Astrocyte (in vitro differentiated cells and primary cell): Measurements from ENCODE around the gene NPR2. TPM values are rescaled to one million over a fixed set of nuclear protein-coding genes. Genes with fewer than 3 reads are reported as not detected.

Experiments
- DNase-seq: peaks from one replicate; pipeline ENCODE4 v3.0.0-alpha.2; 2010; ENCODE audit warnings: low read depth
- FAIRE-seq: peaks from 2 replicates; lab custom pipeline; 2011; peaks lifted over from hg19 to GRCh38; lab: Jason Lieb, UNC
- H2AFZ ChIP-seq: 2 replicates; pipeline ENCODE4 v1.6.0; 2012; ENCODE audit warnings: low read depth, low read length, inconsistent platforms
- H3K27ac ChIP-seq: 2 replicates; pipeline ENCODE4 v1.5.1; 2011; ENCODE audit warnings: low read depth, low read length, inconsistent platforms
- H3K27me3 ChIP-seq: 2 replicates; pipeline ENCODE4 v1.6.0; 2011; ENCODE audit warnings: low read length, inconsistent platforms; ENCODE audit not compliant: insufficient read depth
- H3K36me3 ChIP-seq: 2 replicates; pipeline ENCODE4 v1.5.1; 2011; ENCODE audit warnings: low read length, inconsistent platforms; ENCODE audit not compliant: insufficient read depth
- H3K4me1 ChIP-seq: 2 replicates; pipeline ENCODE4 v1.5.1; 2011; ENCODE audit warnings: low read length, inconsistent platforms; ENCODE audit not compliant: insufficient read depth
- H3K4me2 ChIP-seq: 2 replicates; pipeline ENCODE4 v1.6.0; 2012; ENCODE audit warnings: low read length, inconsistent platforms
- H3K4me3 ChIP-seq: 2 replicates; pipeline ENCODE4 v1.5.1; 2011; ENCODE audit warnings: low read depth, mild to moderate bottlenecking, low read length, inconsistent platforms; ENCODE audit not compliant: insufficient read depth
- H3K79me2 ChIP-seq: 2 replicates; pipeline ENCODE4 v1.6.0; 2012; ENCODE audit warnings: mild to moderate bottlenecking, low read length, inconsistent platforms; ENCODE audit not compliant: insufficient read depth
- H3K9ac ChIP-seq: 2 replicates; pipeline ENCODE4 v1.6.0; 2012; ENCODE audit warnings: mild to moderate bottlenecking, low read length, inconsistent platforms
- H3K9me3 ChIP-seq: 2 replicates; pipeline ENCODE4 v1.5.1; 2012; ENCODE audit warnings: low read depth, mild to moderate bottlenecking, low read length, inconsistent platforms; ENCODE audit not compliant: insufficient read depth
- H4K20me1 ChIP-seq: 2 replicates; pipeline ENCODE4 v1.6.0; 2012; ENCODE audit warnings: low read length, inconsistent platforms; ENCODE audit not compliant: insufficient read depth
- H3K27ac Mint-ChIP-seq: one replicate; pipeline ENCODE4 v1.8.0; 2021; ENCODE audit warnings: mild to moderate bottlenecking, mixed read lengths; ENCODE audit not compliant: unreplicated experiment
- H3K27me3 Mint-ChIP-seq: one replicate; pipeline ENCODE4 v1.8.0; 2021; ENCODE audit warnings: low read depth, mixed read lengths; ENCODE audit not compliant: unreplicated experiment
- H3K36me3 Mint-ChIP-seq: one replicate; pipeline ENCODE4 v1.8.0; 2021; ENCODE audit warnings: low read depth, mixed read lengths; ENCODE audit not compliant: unreplicated experiment
- H3K4me1 Mint-ChIP-seq: one replicate; pipeline ENCODE4 v1.8.0; 2021; ENCODE audit warnings: low read depth, mixed read lengths; ENCODE audit not compliant: unreplicated experiment
- H3K4me3 Mint-ChIP-seq: one replicate; pipeline ENCODE4 v1.8.0; 2021; ENCODE audit warnings: mild to moderate bottlenecking, moderate library complexity, mixed read lengths; ENCODE audit not compliant: unreplicated experiment
- H3K9me3 Mint-ChIP-seq: one replicate; pipeline ENCODE4 v1.8.0; 2021; ENCODE audit warnings: mild to moderate bottlenecking, mixed read lengths; ENCODE audit not compliant: unreplicated experiment
- EZH2 ChIP-seq: IDR thresholded peaks from 2 replicates; pipeline ENCODE4 v1.6.1; 2012; ENCODE audit warnings: mild to moderate bottlenecking, low read length, inconsistent platforms; ENCODE audit not compliant: insufficient read depth
- total RNA-seq: library from RNA; stranded (reverse); gene quantifications from 2 replicates; pipeline ENCODE4 v1.2.1, GENCODE V29; 2021
- TF ChIP-seq, protein P1 (sequence below): IDR thresholded peaks from 2 replicates; pipeline ENCODE4 v1.5.1; 2011; ENCODE audit warnings: low read depth, mild to moderate bottlenecking, inconsistent platforms, low read length, moderate library complexity; ENCODE audit not compliant: insufficient read depth

Gene NPR2
- total RNA-seq, 1 donor from 2014 or later: 24.6 TPM

DNA sequence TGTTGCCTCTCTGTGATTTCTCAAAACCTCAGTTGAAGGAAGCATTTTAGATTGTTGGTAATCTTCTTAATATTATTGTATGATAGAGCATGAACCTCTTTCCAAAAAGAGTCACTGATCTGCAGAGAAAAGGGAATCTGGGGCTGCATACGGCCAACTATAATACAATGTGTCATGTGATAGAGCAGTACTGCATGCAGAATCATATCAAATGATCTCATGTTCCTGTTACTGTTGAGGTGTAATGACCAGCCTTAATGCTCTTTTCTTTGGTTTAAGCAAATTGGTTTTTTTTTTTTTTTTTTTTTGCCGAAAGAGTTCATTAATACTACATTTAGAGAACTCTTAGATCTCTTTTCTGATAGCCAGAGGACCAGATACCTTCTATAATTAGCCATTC is 24.4 kb upstream of the NPR2 start:
- H3K79me2 ChIP-seq: no peaks in the 10 kb centered on the region
- DNase-seq (no peak), FAIRE-seq (no peak)
- H3K27me3 Mint-ChIP-seq: no peaks in the 10 kb centered on the region
- no peak overlapping the region for H3K9ac ChIP-seq
- no peak overlapping the region for H2AFZ ChIP-seq
- no peak overlapping the region for H3K27ac ChIP-seq
- TF ChIP-seq EZH2: no peak
- no peak overlapping the region for H3K4me2 ChIP-seq
- no peaks in the 10 kb centered on the region for H3K36me3 Mint-ChIP-seq
- H3K9me3 ChIP-seq: no peaks in the 10 kb centered on the region
- H3K4me1 ChIP-seq: no peaks in the 10 kb centered on the region
- H3K4me1 Mint-ChIP-seq: no peaks in the 10 kb centered on the region
- H4K20me1 ChIP-seq: no peaks in the 10 kb centered on the region
- H3K4me3 Mint-ChIP-seq: no peak overlapping the region
- H3K9me3 Mint-ChIP-seq: no peaks in the 10 kb centered on the region
- H3K4me3 ChIP-seq: no peak overlapping the region
- H3K27ac Mint-ChIP-seq: no peak overlapping the region
- H3K36me3 ChIP-seq: no peaks in the 10 kb centered on the region
- peaks cover 24% of the 10 kb centered on the region for H3K27me3 ChIP-seq

DNA sequence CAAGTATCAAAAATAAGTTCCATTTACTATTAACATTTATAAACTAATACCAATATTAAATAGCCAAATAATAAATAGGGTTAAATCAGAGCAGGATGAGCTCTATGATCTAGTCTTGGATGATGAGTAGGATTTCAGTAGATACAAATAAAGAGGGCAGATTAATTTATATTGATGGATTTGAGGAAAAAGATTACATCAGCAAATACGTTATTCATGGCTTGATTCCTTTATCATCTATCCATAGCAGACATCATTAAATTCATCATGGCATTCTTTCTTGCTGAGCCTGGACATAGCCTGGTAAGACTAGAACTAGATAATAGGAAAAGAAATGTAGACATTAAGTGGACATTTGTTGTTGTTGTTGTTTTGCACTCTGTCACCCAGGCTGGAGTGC is 23.9 kb upstream of the NPR2 start:
- no peaks in the 10 kb centered on the region for H3K27me3 Mint-ChIP-seq
- Histone ChIP-seq H3K9ac (no peak overlapping the region), H2AFZ (no peak overlapping the region), H3K79me2 (no peaks in the 10 kb centered on the region), H3K27ac (no peak overlapping the region), H3K4me2 (no peak overlapping the region), H3K4me1 (no peaks in the 10 kb centered on the region), H3K4me3 (no peak overlapping the region), H3K9me3 (no peaks in the 10 kb centered on the region), H3K36me3 (no peaks in the 10 kb centered on the region), H4K20me1 (no peaks in the 10 kb centered on the region), H3K27me3 (peaks cover 24% of the 10 kb centered on the region)
- H3K9me3 Mint-ChIP-seq: no peaks in the 10 kb centered on the region
- no peak for FAIRE-seq
- TF ChIP-seq, protein P1, sequence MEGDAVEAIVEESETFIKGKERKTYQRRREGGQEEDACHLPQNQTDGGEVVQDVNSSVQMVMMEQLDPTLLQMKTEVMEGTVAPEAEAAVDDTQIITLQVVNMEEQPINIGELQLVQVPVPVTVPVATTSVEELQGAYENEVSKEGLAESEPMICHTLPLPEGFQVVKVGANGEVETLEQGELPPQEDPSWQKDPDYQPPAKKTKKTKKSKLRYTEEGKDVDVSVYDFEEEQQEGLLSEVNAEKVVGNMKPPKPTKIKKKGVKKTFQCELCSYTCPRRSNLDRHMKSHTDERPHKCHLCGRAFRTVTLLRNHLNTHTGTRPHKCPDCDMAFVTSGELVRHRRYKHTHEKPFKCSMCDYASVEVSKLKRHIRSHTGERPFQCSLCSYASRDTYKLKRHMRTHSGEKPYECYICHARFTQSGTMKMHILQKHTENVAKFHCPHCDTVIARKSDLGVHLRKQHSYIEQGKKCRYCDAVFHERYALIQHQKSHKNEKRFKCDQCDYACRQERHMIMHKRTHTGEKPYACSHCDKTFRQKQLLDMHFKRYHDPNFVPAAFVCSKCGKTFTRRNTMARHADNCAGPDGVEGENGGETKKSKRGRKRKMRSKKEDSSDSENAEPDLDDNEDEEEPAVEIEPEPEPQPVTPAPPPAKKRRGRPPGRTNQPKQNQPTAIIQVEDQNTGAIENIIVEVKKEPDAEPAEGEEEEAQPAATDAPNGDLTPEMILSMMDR: no peak
- TF ChIP-seq EZH2: no peak
- no peaks in the 10 kb centered on the region for H3K36me3 Mint-ChIP-seq
- no peak for DNase-seq
- H3K27ac Mint-ChIP-seq: no peak overlapping the region
- H3K4me3 Mint-ChIP-seq: no peak overlapping the region
- H3K4me1 Mint-ChIP-seq: no peaks in the 10 kb centered on the region

DNA sequence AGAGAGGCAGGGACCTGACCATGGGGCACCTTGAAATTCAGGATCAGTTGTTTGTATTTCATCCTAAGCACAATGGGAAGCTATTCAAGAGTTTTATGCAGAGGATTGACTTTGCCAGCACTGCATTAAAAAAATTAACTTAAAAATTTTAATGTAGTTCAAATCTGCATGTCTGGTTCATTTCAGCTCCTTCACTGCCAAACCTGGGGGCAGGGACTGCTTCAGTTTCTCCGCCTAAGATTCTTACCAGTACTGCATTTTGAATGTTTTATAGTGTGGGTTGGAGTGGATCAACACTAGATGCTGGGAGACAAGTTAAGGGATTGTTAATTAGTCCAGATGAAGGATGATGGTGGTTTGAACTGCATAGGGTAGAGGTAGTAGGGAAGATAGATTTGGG is 21.6 kb upstream of the NPR2 start:
- Histone ChIP-seq H2AFZ (no peak overlapping the region), H3K4me1 (no peaks in the 10 kb centered on the region), H3K79me2 (no peaks in the 10 kb centered on the region), H3K9me3 (no peaks in the 10 kb centered on the region), H4K20me1 (no peaks in the 10 kb centered on the region), H3K4me2 (no peak overlapping the region), H3K27me3 (peaks cover 24% of the 10 kb centered on the region), H3K36me3 (no peaks in the 10 kb centered on the region), H3K9ac (no peak overlapping the region), H3K27ac (no peak overlapping the region), H3K4me3 (no peak overlapping the region)
- TF ChIP-seq EZH2: no peak
- TF ChIP-seq, protein P1: no peak
- no peak overlapping the region for H3K4me3 Mint-ChIP-seq
- H3K9me3 Mint-ChIP-seq: no peaks in the 10 kb centered on the region
- no peak overlapping the region for H3K27ac Mint-ChIP-seq
- no peaks in the 10 kb centered on the region for H3K4me1 Mint-ChIP-seq
- FAIRE-seq: no peak
- DNase-seq: no peak
- no peaks in the 10 kb centered on the region for H3K36me3 Mint-ChIP-seq
- no peaks in the 10 kb centered on the region for H3K27me3 Mint-ChIP-seq
